Adrenal gland (tissue), 5 donors: Measurements from ENCODE around the gene UNC93B1.

ENCODE experiments used
- CTCF ChIP-seq, 6 experiments: fragments of 450-650 bp in 4 of 6; fragments of 200-600 bp in 2 of 6; sonication (generic) in 1 of 6; IDR thresholded peaks; 1 replicate in 5 of 6; 2 replicates in 1 of 6; pipeline versions ENCODE4 v1.5.1 to v1.8.0; 2016 to 2021; ENCODE audit warnings: antibody characterized with exemption in 6 of 6, mild to moderate bottlenecking in 2 of 6, moderate library complexity in 1 of 6
- POLR2A ChIP-seq, 2 donors: fragments of 450-650 bp; IDR thresholded peaks; one replicate each; pipeline ENCODE4 v1.6.1; 2017; ENCODE audit warnings: antibody characterized with exemption in 2 of 2, mild to moderate bottlenecking in 2 of 2, moderate library complexity in 1 of 2
- donor health status: DM: no; HTN: no; CAD: no.

DNA sequence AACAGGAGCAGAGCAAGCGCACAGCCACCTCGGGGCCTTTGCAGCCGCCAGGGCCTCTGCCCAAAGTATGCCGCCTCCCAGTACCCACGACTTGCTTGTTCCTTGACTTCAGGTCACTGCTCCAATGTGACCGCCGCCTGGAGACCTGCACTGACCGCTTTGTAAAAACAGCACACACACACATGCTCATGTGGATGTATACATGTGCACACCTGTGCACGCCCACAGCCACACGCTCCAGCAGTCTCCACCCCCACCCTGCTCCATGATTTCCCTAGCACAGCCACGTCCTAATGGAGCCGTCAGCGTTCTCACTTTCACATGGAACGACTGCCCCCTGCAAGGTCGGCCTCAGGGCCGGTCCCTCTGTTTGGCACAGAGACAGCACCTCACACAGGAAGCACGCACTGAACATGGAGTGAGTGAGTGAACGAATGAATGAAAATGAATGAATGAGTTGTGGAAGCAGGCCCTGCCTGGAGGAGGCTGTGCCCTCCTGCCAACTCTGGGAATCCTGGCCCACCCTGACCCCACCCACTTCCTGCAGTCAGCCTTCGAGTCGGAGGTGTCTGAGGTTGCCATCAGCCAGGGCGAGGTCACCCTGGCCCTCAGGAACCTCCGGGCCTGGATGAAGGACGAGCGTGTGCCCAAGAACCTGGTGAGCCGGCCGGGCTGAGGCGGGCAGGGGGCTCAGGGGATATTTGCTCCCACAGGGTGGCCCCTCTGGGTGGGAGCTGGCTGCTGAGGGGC lies 14.3 kb upstream of the UNC93B1 start:
- TF ChIP-seq CTCF (IDR thresholded peaks at IDR 0.05) (no peak), POLR2A (IDR thresholded peaks at IDR 0.05) (no peak)
